Measurements from ENCODE around the gene P3H2. TPM values are rescaled to one million over a fixed set of nuclear protein-coding genes. Genes with fewer than 3 reads are reported as not detected.

The P3H2 gene
- total and polyA plus RNA-seq, 2 donors (not counting 1 experiment from before 2014, with no cell fraction given), result 20.5 to 21.6 TPM

DNA sequence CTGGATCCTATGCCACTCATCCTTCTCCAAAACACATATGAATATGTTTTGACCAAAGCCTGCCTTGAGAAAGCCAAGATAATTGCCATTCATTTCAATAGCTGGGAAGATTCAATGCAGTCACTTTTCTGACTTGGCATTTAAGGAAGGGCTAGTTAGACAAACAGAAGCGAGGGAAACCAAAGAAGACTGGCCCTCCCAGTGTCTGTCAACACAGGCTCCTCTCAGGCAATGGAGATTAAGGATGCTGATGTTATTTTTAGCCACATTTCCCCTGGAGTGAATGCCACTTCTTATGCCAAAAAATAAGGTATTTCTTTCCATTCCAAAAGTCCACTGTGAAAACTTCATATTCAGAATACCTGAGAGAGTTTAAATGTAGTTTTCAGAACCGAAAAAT is 101.7 kb downstream of the P3H2 start:
- Histone ChIP-seq H4K20me1 (ENCODE audit: control insufficient read depth, extremely low read depth, insufficient read depth, low read length) (no peaks in the 10 kb centered on the region), H3K79me2 (ENCODE audit: control insufficient read depth, insufficient read depth, low read length) (no peaks in the 10 kb centered on the region), H3K27me3 (ENCODE audit: control insufficient read depth, insufficient read depth, low read length) (no peaks in the 10 kb centered on the region), H3K9ac (ENCODE audit: insufficient read depth, low read length) (no peak overlapping the region), H3K4me1 (ENCODE audit: control insufficient read depth, extremely low read depth, insufficient read depth, low read length) (peaks cover 4% of the 10 kb centered on the region), H2AFZ (ENCODE audit: low read length) (no peak overlapping the region), H3K9me3 (ENCODE audit: control insufficient read depth, insufficient read depth, low read depth, low read length) (no peaks in the 10 kb centered on the region), H3K4me3 (replicated peaks in 1 of 4; ENCODE audit: control extremely low read depth in 1 of 4, insufficient read depth in 1 of 4, low read depth in 3 of 4, low read length in 4 of 4) (no peak overlapping the region), H3K36me3 (ENCODE audit: control insufficient read depth, insufficient read depth, low read length) (no peaks in the 10 kb centered on the region), H3K27ac (ENCODE audit: insufficient read depth, low read length) (no peak overlapping the region), H3K4me2 (ENCODE audit: extremely low read depth, insufficient read depth, low read length) (no peak overlapping the region)
- TF ChIP-seq, protein P1, sequence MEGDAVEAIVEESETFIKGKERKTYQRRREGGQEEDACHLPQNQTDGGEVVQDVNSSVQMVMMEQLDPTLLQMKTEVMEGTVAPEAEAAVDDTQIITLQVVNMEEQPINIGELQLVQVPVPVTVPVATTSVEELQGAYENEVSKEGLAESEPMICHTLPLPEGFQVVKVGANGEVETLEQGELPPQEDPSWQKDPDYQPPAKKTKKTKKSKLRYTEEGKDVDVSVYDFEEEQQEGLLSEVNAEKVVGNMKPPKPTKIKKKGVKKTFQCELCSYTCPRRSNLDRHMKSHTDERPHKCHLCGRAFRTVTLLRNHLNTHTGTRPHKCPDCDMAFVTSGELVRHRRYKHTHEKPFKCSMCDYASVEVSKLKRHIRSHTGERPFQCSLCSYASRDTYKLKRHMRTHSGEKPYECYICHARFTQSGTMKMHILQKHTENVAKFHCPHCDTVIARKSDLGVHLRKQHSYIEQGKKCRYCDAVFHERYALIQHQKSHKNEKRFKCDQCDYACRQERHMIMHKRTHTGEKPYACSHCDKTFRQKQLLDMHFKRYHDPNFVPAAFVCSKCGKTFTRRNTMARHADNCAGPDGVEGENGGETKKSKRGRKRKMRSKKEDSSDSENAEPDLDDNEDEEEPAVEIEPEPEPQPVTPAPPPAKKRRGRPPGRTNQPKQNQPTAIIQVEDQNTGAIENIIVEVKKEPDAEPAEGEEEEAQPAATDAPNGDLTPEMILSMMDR (conservative IDR thresholded peaks at IDR 0.05 in 1 of 2, IDR thresholded peaks at IDR 0.05 in 1 of 2; ENCODE audit: low read depth in 1 of 2, low read length in 2 of 2), result no peak
- DNase-seq (ENCODE audit: low read depth in 2 of 2), result peak in 1 of 2 donors; percentile 13

DNA sequence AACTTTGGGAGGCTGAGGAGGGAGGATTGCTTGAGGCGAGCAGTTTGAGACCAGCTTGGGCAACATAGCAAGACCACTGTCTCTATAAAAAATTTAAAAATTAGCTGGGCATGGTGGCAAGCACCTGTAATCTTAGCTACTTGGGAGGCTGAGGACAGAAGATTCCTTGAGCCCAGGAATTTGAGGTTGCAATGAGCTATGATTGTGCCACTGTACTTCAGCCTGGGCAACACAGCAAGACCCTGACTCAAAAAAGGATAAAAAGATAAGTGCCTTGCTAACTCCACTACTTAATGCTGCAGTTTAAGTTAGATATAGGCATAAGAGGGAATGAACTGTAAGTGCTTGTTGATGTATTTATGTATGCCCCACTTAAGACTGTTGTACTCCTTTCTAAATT is 102.2 kb downstream of the P3H2 start:
- DNase-seq (ENCODE audit: low read depth in 2 of 2), result no peak
- H3K27me3 ChIP-seq (ENCODE audit: control insufficient read depth, insufficient read depth, low read length), result no peaks in the 10 kb centered on the region

DNA sequence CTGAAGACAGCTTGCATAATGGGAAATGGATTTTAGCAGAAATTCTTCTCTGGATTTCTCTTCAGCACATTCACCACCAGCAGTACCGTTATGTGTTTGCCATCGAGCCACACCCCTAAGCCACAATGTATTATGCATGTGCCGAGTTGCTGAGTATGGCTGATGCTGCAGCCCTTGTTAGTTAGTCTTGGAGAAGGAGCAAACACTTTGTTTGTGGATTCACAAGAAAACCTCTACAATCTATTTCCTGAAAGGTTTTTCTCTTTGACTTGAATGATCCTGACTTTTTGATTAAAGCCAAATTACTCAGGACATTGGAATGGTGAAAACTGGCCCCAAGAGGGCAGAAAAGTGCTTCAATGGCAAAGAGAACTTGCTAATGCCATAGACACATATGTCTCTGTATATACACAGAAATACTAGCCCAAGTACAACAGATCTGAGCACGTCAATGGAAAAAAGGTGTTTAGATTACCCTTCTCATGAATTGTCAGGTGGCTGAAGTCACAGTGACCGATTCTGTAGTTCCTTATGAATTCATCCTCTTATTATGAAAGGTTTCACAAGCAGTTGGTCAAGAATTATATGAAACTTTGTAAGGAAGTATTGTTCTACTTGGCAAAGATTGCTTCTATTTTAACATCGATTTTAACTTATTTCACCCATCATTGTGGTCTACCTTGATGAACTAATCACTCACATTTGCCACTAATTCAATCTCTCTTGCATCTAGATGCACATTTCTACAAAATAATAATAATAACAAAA is 103.0 kb downstream of the P3H2 start:
- Histone ChIP-seq H3K79me2 (ENCODE audit: control insufficient read depth, insufficient read depth, low read length) (no peaks in the 10 kb centered on the region), H3K9me3 (ENCODE audit: control insufficient read depth, insufficient read depth, low read depth, low read length) (no peaks in the 10 kb centered on the region), H3K9ac (ENCODE audit: insufficient read depth, low read length) (no peak overlapping the region), H3K4me2 (ENCODE audit: extremely low read depth, insufficient read depth, low read length) (peak overlapping the region; percentile 46), H3K27me3 (ENCODE audit: control insufficient read depth, insufficient read depth, low read length) (no peaks in the 10 kb centered on the region), H3K36me3 (ENCODE audit: control insufficient read depth, insufficient read depth, low read length) (no peaks in the 10 kb centered on the region), H3K4me1 (ENCODE audit: control insufficient read depth, extremely low read depth, insufficient read depth, low read length) (peaks cover 4% of the 10 kb centered on the region), H3K4me3 (replicated peaks in 1 of 4; ENCODE audit: control extremely low read depth in 1 of 4, insufficient read depth in 1 of 4, low read depth in 3 of 4, low read length in 4 of 4) (no peak overlapping the region), H3K27ac (ENCODE audit: insufficient read depth, low read length) (no peak overlapping the region), H2AFZ (ENCODE audit: low read length) (no peak overlapping the region), H4K20me1 (ENCODE audit: control insufficient read depth, extremely low read depth, insufficient read depth, low read length) (no peaks in the 10 kb centered on the region)
- DNase-seq (ENCODE audit: low read depth in 2 of 2), result peak; percentile 80 to 88
- TF ChIP-seq, protein P1 (conservative IDR thresholded peaks at IDR 0.05 in 1 of 2, IDR thresholded peaks at IDR 0.05 in 1 of 2; ENCODE audit: low read depth in 1 of 2, low read length in 2 of 2), result peak; percentile 43 to 53
- no peak for TF ChIP-seq EZH2 (IDR thresholded peaks at IDR 0.05; ENCODE audit: low read length, missing control alignments)

More for the DNA sequence above, 102.2 kb downstream of the P3H2 start:
- no peaks in the 10 kb centered on the region for H3K79me2 ChIP-seq (ENCODE audit: control insufficient read depth, insufficient read depth, low read length)
- TF ChIP-seq, protein P1 (conservative IDR thresholded peaks at IDR 0.05 in 1 of 2, IDR thresholded peaks at IDR 0.05 in 1 of 2; ENCODE audit: low read depth in 1 of 2, low read length in 2 of 2), result no peak
- TF ChIP-seq EZH2 (IDR thresholded peaks at IDR 0.05; ENCODE audit: low read length, missing control alignments), result no peak
- peaks cover 4% of the 10 kb centered on the region for H3K4me1 ChIP-seq (ENCODE audit: control insufficient read depth, extremely low read depth, insufficient read depth, low read length)
- H3K4me2 ChIP-seq (ENCODE audit: extremely low read depth, insufficient read depth, low read length), result no peak overlapping the region
- H3K27ac ChIP-seq (ENCODE audit: insufficient read depth, low read length), result no peak overlapping the region
- H3K36me3 ChIP-seq (ENCODE audit: control insufficient read depth, insufficient read depth, low read length), result no peaks in the 10 kb centered on the region
- no peak overlapping the region for H2AFZ ChIP-seq (ENCODE audit: low read length)
- no peak overlapping the region for H3K4me3 ChIP-seq (replicated peaks in 1 of 4; ENCODE audit: control extremely low read depth in 1 of 4, insufficient read depth in 1 of 4, low read depth in 3 of 4, low read length in 4 of 4)
- no peaks in the 10 kb centered on the region for H3K9me3 ChIP-seq (ENCODE audit: control insufficient read depth, insufficient read depth, low read depth, low read length)
- H4K20me1 ChIP-seq (ENCODE audit: control insufficient read depth, extremely low read depth, insufficient read depth, low read length), result no peaks in the 10 kb centered on the region
- H3K9ac ChIP-seq (ENCODE audit: insufficient read depth, low read length), result no peak overlapping the region
